ENCODE results near the gene ABR. TPM values are rescaled to one million over a fixed set of nuclear protein-coding genes. Genes with fewer than 3 reads are reported as not detected.
A peak's percentile ranks its signal among the peaks of the same experiment; 100 is the strongest.

Gene ABR
- total and polyA plus RNA-seq, 4 donors: 41.8 to 172 (median 120) TPM

DNA sequence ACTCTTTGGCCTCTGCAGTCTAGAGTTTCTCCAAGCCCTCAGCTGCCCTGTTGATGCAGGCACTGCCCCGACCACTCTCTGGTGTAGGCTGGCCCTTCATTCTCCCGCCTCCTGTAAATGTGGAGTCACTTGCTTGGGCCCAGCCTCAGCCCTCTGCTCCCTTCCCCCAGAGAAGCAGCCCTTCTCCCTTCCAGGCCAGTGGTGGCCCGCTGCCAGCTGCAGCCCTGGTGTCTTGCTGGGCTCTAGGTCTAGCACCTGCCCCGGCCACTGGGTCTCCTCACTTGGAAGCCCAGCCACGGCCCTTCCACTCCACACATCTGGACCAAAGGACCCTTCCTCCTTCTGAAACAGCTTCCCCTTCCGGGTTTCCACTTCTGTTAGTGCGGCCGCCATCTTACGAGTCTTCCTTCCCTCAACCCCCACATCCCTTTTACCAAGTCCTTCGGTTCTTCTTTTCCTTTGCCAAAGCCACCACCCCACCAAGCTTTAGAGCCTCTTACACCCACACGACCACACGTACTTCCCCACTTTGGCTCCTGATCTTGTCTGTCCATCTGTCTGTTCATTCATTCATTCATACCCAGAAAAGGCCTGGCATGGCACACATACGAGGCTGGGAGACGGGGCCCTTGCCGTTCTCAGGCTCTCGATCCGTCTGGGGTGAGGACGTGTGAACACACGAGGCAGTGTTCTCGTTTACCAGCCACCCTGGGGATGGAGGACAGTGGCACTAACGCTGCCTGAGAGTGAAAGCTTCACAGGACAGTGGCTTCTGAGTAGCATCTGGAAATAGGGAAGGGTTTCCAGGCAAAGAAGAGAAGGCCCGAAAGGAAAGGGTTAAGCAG lies 68.0 kb downstream of the ABR start:
- intact Hi-C loops (cut with DNase I): no loop called here
- 73 to 75% methylated on average over 22 of the region's 22 CpGs for WGBS, 2 donors
- Histone ChIP-seq H3K4me3 (ENCODE audit: low read length in 2 of 2) (no peak overlapping the region), H3K27ac (ENCODE audit: low read depth in 1 of 2, low read length in 2 of 2) (peak overlapping the region; percentile 8 to 92), H3K9me3 (ENCODE audit: control insufficient read depth, low read length) (no peaks in the 10 kb centered on the region), H3K4me1 (ENCODE audit: control insufficient read depth in 1 of 2, insufficient read depth in 2 of 2, low read length in 2 of 2) (no peaks in the 10 kb centered on the region), H3K36me3 (ENCODE audit: control insufficient read depth in 1 of 2, insufficient read depth in 2 of 2, low read length in 1 of 2) (no peaks in the 10 kb centered on the region), H3K27me3 (ENCODE audit: control insufficient read depth in 1 of 2, insufficient read depth in 2 of 2, low read length in 1 of 2) (no peaks in the 10 kb centered on the region)
- ATAC-seq (ENCODE audit: low FRiP score) (peak; percentile 20), DNase-seq (peak; percentile 81 to 87)

DNA sequence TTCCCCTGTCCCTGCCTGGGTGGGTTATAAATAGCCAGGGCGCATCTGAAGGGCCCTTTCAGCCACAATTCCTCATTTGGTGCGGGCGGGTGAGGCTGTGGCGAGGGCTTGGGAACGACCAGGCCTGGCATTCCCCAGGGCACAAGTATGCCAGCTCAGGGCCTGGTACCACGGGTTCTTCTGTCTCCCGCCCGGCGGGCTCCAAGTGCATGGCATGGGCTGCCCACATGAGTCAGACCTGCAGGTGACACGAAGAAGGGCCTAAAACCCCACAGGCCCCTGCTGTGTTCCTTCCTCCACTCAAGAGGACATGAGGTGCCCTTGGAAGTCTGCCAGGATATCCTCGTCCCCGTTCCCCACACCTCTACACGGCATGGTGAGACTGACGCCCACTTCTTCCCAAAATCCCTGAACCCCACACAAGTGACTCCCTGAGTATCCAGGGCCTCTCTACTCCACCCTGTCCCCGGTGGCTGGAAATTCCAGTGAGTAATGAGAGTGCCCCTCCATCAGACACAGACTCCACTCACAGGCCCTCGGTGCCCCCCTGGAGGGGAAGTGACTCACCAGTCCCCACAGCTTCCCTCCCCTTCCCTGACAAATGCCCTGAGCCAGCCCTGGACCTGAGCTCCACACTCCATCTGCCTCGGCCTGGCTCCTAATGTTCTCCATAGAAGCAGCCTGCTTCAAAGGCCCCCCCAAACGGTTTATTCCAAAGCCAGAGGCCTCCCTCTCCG lies 68.8 kb downstream of the ABR start:
- Histone ChIP-seq H3K36me3 (ENCODE audit: control insufficient read depth in 1 of 2, insufficient read depth in 2 of 2, low read length in 1 of 2) (no peaks in the 10 kb centered on the region), H3K4me1 (ENCODE audit: control insufficient read depth in 1 of 2, insufficient read depth in 2 of 2, low read length in 2 of 2) (no peaks in the 10 kb centered on the region), H3K4me3 (ENCODE audit: low read length in 2 of 2) (no peak overlapping the region), H3K27ac (ENCODE audit: low read depth in 1 of 2, low read length in 2 of 2) (peak overlapping the region; percentile 70 to 92), H3K9me3 (ENCODE audit: control insufficient read depth, low read length) (no peaks in the 10 kb centered on the region), H3K27me3 (ENCODE audit: control insufficient read depth in 1 of 2, insufficient read depth in 2 of 2, low read length in 1 of 2) (no peaks in the 10 kb centered on the region)
- ATAC-seq (ENCODE audit: low FRiP score): peak; percentile 60
- intact Hi-C loops (cut with DNase I): no loop called here
- DNase-seq: peak; percentile 94 to 96
- 5 to 6% methylated on average over 19 of the region's 19 CpGs for WGBS, 2 donors

DNA sequence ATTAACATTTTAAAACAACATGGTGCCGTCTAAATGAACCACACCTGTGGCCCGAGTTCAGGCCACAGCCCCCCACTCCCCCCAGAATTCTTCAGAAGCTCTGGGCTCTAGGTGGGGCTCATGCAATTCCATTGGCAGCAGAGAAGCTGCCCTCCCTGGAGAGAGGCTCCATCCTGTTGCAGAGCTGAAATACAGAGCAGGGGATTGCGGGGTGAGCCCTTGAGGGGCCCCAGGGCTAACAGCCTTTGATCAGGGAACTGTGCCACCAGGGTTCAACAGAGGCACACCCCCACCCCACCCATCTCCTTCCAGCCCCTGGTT lies 69.3 kb downstream of the ABR start:
- no peak overlapping the region for H3K4me3 ChIP-seq (ENCODE audit: low read length in 2 of 2)
- WGBS, 2 donors: 18 to 38% methylated on average over 3 of the region's 3 CpGs
- intact Hi-C loops (cut with DNase I): no loop called here
- H3K27me3 ChIP-seq (ENCODE audit: control insufficient read depth in 1 of 2, insufficient read depth in 2 of 2, low read length in 1 of 2): no peaks in the 10 kb centered on the region
- H3K36me3 ChIP-seq (ENCODE audit: control insufficient read depth in 1 of 2, insufficient read depth in 2 of 2, low read length in 1 of 2): no peaks in the 10 kb centered on the region
- no peaks in the 10 kb centered on the region for H3K9me3 ChIP-seq (ENCODE audit: control insufficient read depth, low read length)
- no peaks in the 10 kb centered on the region for H3K4me1 ChIP-seq (ENCODE audit: control insufficient read depth in 1 of 2, insufficient read depth in 2 of 2, low read length in 2 of 2)
- no peak for DNase-seq
- ATAC-seq (ENCODE audit: low FRiP score): no peak
- H3K27ac ChIP-seq (ENCODE audit: low read depth in 1 of 2, low read length in 2 of 2): peak overlapping the region; percentile 70 to 92

DNA sequence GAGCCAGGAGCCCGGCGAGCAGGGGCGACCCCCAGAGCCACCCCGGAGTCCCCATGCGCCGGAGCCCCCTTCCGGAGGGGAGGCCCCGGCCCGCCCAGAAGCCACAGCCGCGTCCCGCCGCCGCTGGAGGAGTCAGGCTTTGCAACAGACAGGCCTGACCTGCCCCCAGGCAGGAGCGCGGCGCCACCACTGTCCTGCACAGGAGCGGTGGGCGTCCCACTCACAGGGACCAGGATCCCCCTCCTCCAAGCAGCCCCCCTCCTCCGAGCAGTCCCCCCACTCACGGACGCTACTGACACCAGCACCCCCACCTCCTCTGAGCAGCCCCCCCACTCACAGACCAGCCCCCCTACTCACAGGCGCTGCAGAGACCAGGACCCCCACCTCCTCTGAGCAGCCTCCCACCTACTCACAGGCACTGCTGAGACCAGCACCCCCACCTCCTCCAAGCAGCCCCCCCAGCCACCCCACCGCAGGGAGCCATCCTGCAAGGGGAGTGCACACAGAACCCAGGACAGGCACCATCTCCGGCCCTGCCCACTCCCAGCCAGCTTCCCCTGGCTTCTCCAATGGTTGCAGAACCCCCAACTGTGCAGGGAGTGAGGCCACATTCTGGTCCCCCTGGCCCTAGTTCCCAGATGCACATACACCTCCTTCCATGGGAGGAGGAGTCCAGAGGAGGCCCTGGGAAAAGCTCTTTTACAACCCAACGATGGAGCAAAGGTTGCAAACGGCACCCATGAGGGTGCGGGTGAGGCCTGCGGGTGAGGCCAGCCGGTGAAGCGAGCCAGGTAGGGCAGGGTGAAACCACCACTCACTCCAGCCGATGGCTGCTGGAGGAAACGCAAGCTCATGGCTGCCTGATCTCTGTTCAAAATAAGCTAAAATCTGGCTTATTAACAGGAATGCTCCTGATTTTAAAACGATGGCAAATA lies 69.9 kb downstream of the ABR start:
- no peaks in the 10 kb centered on the region for H3K9me3 ChIP-seq (ENCODE audit: control insufficient read depth, low read length)
- no peaks in the 10 kb centered on the region for H3K4me1 ChIP-seq (ENCODE audit: control insufficient read depth in 1 of 2, insufficient read depth in 2 of 2, low read length in 2 of 2)
- no peaks in the 10 kb centered on the region for H3K36me3 ChIP-seq (ENCODE audit: control insufficient read depth in 1 of 2, insufficient read depth in 2 of 2, low read length in 1 of 2)
- 10 to 12% methylated on average over 25 to 34 of the region's 34 CpGs for WGBS, 2 donors
- peak; percentile 0 for ATAC-seq (ENCODE audit: low FRiP score)
- H3K4me3 ChIP-seq (ENCODE audit: low read length in 2 of 2): peak overlapping the region; percentile 66 to 88
- peak overlapping the region; percentile 70 to 92 for H3K27ac ChIP-seq (ENCODE audit: low read depth in 1 of 2, low read length in 2 of 2)
- intact Hi-C loops (cut with DNase I): loop anchor here in 1 of 2 donors (10.0 kb wide), 1 partner anchor 105 kb away; no protein-coding TSS in a partner anchor
- peak; percentile 74 to 86 for DNase-seq
- no peaks in the 10 kb centered on the region for H3K27me3 ChIP-seq (ENCODE audit: control insufficient read depth in 1 of 2, insufficient read depth in 2 of 2, low read length in 1 of 2)

DNA sequence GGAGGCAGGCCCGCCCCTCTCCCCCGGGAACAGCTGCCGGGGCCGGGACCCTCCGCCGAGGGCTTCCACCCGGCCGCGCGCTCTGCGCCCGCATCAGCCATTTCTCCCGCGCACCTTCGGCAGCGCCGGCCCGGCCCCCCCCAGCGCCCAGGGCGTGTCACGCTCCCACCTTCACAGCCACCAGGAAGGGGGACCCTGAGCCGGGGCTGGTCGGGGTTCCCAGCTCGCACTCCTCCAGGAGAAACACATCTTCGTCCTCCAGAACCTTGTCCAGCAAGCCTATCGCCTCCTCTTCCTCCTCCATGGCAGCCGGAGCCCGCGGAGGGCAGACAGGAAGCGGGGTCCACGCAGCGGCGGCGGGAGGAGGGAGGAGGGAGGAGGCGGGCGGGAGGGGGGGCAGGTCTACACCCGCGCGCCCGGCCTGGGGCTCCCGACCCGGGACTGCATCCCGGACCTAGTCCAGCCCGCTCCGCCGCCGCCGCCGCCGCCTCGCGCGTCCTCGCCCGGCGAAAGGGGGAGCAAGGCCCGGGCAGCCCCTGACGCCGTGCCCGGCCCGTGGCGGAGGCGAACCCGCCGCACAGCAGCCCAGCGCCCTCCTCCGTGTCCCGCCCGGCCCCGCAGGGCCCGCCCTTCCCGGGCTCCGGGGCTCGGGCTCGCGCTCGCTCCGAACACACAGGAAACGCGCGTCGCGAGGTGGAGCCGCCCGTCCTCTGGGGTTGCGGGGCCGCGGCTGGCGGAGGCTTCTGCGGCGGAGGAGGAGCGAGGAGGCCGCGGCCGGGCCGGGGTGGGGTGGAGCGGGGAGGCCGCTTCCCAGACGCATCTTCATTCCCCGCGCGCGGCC lies 70.8 kb downstream of the ABR start:
- peak overlapping the region; percentile 70 to 92 for H3K27ac ChIP-seq (ENCODE audit: low read depth in 1 of 2, low read length in 2 of 2)
- H3K4me1 ChIP-seq (ENCODE audit: control insufficient read depth in 1 of 2, insufficient read depth in 2 of 2, low read length in 2 of 2): peaks cover 0 to 4% of the 10 kb centered on the region in 2 donors
- no peaks in the 10 kb centered on the region for H3K9me3 ChIP-seq (ENCODE audit: control insufficient read depth, low read length)
- intact Hi-C loops (cut with DNase I): loop anchor here in 1 of 2 donors (10.0 kb wide), 1 partner anchor 104 kb away; no protein-coding TSS in a partner anchor
- no peaks in the 10 kb centered on the region for H3K27me3 ChIP-seq (ENCODE audit: control insufficient read depth in 1 of 2, insufficient read depth in 2 of 2, low read length in 1 of 2)
- no peaks in the 10 kb centered on the region for H3K36me3 ChIP-seq (ENCODE audit: control insufficient read depth in 1 of 2, insufficient read depth in 2 of 2, low read length in 1 of 2)
- DNase-seq (peak; percentile 84 to 89), ATAC-seq (ENCODE audit: low FRiP score) (peak; percentile 22)
- WGBS, 2 donors: 1% methylated on average over 48 to 103 of the region's 103 CpGs
- H3K4me3 ChIP-seq (ENCODE audit: low read length in 2 of 2): peak overlapping the region; percentile 66 to 88

DNA sequence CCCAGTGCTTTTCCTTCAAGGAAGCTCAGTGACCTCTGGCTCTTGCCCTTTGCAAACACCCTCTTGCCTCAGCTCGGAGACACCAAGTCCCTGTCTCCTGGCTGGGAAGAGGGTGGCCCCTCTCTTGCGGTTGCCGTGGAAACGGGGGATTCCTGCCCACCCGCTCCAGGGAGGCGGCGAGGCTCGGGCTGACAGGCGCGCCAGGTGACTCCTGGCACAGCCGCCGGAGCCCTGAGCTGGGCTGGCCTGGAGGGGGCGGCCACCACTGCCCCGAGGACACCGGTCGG lies 71.4 kb downstream of the ABR start:
- 1% methylated on average over 12 to 16 of the region's 16 CpGs for WGBS, 2 donors
- DNase-seq (peak in 1 of 2 donors; percentile 59), ATAC-seq (ENCODE audit: low FRiP score) (no peak)
- H3K36me3 ChIP-seq (ENCODE audit: control insufficient read depth in 1 of 2, insufficient read depth in 2 of 2, low read length in 1 of 2): no peaks in the 10 kb centered on the region
- intact Hi-C loops (cut with DNase I): loop anchor here in 1 of 2 donors (10.0 kb wide), 1 partner anchor 104 kb away; no protein-coding TSS in a partner anchor
- H3K9me3 ChIP-seq (ENCODE audit: control insufficient read depth, low read length): no peaks in the 10 kb centered on the region
- H3K27ac ChIP-seq (ENCODE audit: low read depth in 1 of 2, low read length in 2 of 2): peak overlapping the region; percentile 70 to 92
- H3K4me1 ChIP-seq (ENCODE audit: control insufficient read depth in 1 of 2, insufficient read depth in 2 of 2, low read length in 2 of 2): peaks cover 0 to 4% of the 10 kb centered on the region in 2 donors
- H3K4me3 ChIP-seq (ENCODE audit: low read length in 2 of 2): peak overlapping the region; percentile 66 to 88
- no peaks in the 10 kb centered on the region for H3K27me3 ChIP-seq (ENCODE audit: control insufficient read depth in 1 of 2, insufficient read depth in 2 of 2, low read length in 1 of 2)

DNA sequence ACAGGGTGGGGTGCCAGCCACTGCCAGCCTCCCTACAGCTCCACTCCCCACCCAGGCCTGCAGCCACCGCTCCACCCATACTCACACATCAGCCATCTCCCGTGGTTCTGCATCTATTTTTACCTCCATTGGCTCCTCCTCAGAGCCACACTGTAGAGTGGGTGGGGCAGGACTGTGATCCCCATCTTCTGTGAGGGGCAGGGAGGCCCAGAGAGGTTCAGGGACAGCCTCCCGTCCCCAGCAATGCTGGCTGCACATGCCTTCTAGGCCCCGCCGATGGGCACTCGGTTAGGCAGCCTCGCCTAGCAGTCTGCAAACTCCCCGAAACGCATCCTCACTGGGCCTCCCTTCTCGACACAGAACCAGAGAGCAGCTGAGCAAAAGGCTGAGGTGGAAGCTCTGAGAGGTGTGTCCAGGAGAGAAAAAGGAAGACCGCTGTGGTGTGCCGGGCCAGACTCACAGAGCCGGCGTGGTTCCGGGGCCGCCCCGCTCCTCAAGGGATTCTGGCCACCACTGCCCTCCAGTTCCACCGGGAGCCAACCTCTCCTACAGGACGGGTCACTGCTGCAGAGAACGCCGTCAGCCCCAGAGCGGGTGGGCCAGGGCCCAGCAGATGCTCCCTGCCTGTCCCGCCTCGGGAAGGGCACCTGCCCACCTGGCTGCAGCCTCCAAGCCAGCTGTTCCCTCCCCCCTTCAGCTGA lies 71.9 kb downstream of the ABR start:
- Histone ChIP-seq H3K27ac (ENCODE audit: low read depth in 1 of 2, low read length in 2 of 2) (peak overlapping the region; percentile 70 to 92), H3K9me3 (ENCODE audit: control insufficient read depth, low read length) (no peaks in the 10 kb centered on the region), H3K27me3 (ENCODE audit: control insufficient read depth in 1 of 2, insufficient read depth in 2 of 2, low read length in 1 of 2) (no peaks in the 10 kb centered on the region), H3K4me3 (ENCODE audit: low read length in 2 of 2) (peak overlapping the region; percentile 66 to 88), H3K36me3 (ENCODE audit: control insufficient read depth in 1 of 2, insufficient read depth in 2 of 2, low read length in 1 of 2) (no peaks in the 10 kb centered on the region), H3K4me1 (ENCODE audit: control insufficient read depth in 1 of 2, insufficient read depth in 2 of 2, low read length in 2 of 2) (peaks cover 0 to 4% of the 10 kb centered on the region in 2 donors)
- peak; percentile 43 for ATAC-seq (ENCODE audit: low FRiP score)
- no peak for DNase-seq
- intact Hi-C loops (cut with DNase I): loop anchor here in 1 of 2 donors (10.0 kb wide), 1 partner anchor 103 kb away; no protein-coding TSS in a partner anchor
- WGBS, 2 donors: 3 to 4% methylated on average over 20 to 24 of the region's 24 CpGs
